Measurements from ENCODE around the gene HEY2. TPM values are rescaled to one million over a fixed set of nuclear protein-coding genes. Genes with fewer than 3 reads are reported as not detected.

The HEY2 gene
- total RNA-seq, 1 experiment from 2014 or later: not detected

DNA sequence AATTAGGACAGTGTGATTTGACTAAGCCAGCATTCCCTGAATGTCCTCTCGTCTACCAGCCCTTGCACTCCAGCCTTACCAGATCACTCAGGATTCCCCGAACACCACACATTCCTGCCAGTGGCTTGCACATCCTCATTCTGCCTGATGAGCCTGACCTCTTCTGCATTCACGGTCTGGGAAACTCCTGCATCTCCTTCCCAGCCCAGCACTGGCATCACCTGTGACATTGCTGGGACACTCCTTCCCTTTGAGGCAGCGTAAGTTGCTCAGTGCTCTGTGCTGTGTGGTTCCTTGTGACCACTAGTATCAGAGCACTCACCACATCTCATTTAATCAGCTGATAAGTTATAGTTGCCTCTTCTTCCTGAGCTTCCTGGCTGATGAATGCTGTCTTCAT lies 58.6 kb downstream of the HEY2 start:
- BruUV-seq (replicated peaks): no TSS peak
- H3K4me3 Mint-ChIP-seq (ENCODE audit: unreplicated experiment): no peak overlapping the region

DNA sequence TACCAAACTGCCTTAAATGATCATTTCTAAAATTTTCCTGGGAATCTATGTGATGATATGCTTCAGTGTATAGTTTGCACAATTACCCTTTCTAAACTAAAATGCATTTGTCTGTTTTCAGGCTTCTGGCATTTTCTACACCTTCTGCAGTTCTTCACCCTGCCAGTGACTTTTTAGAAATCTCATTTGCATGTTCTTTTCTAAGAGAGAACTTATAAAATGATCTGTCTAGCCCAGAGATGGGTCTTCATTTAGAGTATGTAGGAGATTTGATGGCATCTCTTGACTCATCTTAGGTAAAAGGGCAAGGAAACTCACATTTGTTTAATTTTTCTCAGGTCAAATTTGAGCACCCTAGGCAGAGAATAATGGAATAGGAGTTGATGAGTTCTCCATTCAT lies 59.2 kb downstream of the HEY2 start:
- peaks cover 24% of the 10 kb centered on the region for H3K4me1 Mint-ChIP-seq (ENCODE audit: insufficient read depth, unreplicated experiment)
- H3K9me3 Mint-ChIP-seq (ENCODE audit: unreplicated experiment): no peaks in the 10 kb centered on the region
- peaks cover 16% of the 10 kb centered on the region for H3K36me3 Mint-ChIP-seq (ENCODE audit: insufficient read depth, unreplicated experiment)
- no peaks in the 10 kb centered on the region for H3K27me3 Mint-ChIP-seq (ENCODE audit: insufficient read depth, unreplicated experiment)
- no peak for DNase-seq (ENCODE audit: unreplicated experiment)
- no peak overlapping the region for H3K27ac Mint-ChIP-seq (ENCODE audit: low read depth, unreplicated experiment)
- CTCF ChIA-PET: interaction anchor here (0.6 kb wide), 1 partner anchor 1312 kb away, joined by 3 read pairs; no protein-coding TSS in a partner anchor
- TF ChIP-seq, protein P1, sequence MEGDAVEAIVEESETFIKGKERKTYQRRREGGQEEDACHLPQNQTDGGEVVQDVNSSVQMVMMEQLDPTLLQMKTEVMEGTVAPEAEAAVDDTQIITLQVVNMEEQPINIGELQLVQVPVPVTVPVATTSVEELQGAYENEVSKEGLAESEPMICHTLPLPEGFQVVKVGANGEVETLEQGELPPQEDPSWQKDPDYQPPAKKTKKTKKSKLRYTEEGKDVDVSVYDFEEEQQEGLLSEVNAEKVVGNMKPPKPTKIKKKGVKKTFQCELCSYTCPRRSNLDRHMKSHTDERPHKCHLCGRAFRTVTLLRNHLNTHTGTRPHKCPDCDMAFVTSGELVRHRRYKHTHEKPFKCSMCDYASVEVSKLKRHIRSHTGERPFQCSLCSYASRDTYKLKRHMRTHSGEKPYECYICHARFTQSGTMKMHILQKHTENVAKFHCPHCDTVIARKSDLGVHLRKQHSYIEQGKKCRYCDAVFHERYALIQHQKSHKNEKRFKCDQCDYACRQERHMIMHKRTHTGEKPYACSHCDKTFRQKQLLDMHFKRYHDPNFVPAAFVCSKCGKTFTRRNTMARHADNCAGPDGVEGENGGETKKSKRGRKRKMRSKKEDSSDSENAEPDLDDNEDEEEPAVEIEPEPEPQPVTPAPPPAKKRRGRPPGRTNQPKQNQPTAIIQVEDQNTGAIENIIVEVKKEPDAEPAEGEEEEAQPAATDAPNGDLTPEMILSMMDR (IDR thresholded peaks at IDR 0.05; ENCODE audit: unreplicated experiment): no peak
- intact Hi-C loops (cut with micrococcal nuclease): no loop called here
- no TSS peak for BruUV-seq (replicated peaks)
- no peak overlapping the region for H3K4me3 Mint-ChIP-seq (ENCODE audit: unreplicated experiment)
- POLR2A ChIA-PET: interaction anchor here (1.3 kb wide), 1 partner anchor 14 kb away, joined by 3 read pairs; no protein-coding TSS in a partner anchor

More for the DNA sequence above, 58.6 kb downstream of the HEY2 start:
- Mint-ChIP-seq H3K27me3 (ENCODE audit: insufficient read depth, unreplicated experiment) (no peaks in the 10 kb centered on the region), H3K27ac (ENCODE audit: low read depth, unreplicated experiment) (no peak overlapping the region), H3K36me3 (ENCODE audit: insufficient read depth, unreplicated experiment) (peaks cover 19% of the 10 kb centered on the region), H3K4me1 (ENCODE audit: insufficient read depth, unreplicated experiment) (peaks cover 23% of the 10 kb centered on the region), H3K9me3 (ENCODE audit: unreplicated experiment) (no peaks in the 10 kb centered on the region)
- ChIA-PET POLR2A (interaction anchor here (1.3 kb wide), 1 partner anchor 14 kb away, joined by 3 read pairs; no protein-coding TSS in a partner anchor), CTCF (interaction anchor here (0.6 to 0.7 kb wide), 2 partner anchors 614 to 1313 kb away, joined by 3 read pairs; no protein-coding TSS in a partner anchor)
- intact Hi-C loops (cut with micrococcal nuclease): no loop called here
- TF ChIP-seq, protein P1 (IDR thresholded peaks at IDR 0.05; ENCODE audit: unreplicated experiment): no peak
- DNase-seq (ENCODE audit: unreplicated experiment): no peak

DNA sequence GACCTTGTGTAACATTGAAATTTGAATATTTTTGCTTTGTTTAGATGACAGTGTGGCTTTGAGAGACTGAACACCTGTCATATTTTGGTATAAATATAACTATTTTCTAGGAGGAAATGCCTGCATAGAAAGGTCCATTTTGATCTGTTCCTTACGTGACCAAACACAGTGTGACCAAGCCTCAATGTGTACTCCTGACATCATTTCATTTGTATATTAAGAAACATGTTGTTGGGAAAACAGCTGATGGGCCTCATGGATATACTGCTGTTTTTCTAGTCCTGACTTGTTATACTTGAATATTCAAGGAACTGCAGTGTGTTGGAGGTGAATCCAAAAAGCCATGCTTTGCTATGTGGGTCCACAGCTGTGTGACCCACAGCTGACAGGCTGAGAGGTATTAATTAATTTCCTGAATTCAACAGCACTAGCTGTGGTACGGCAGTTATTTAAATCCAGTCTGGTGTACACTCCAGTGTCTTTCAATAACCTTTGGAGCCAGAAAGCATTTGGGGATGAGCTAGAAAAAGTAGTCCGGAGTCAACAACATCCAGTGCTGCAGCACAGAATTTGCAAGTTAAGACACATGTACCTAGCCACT lies 60.2 kb downstream of the HEY2 start:
- peaks cover 29% of the 10 kb centered on the region for H3K4me1 Mint-ChIP-seq (ENCODE audit: insufficient read depth, unreplicated experiment)
- CTCF ChIA-PET: interaction anchor here (0.6 to 2.0 kb wide), 7 partner anchors 20 to 1554 kb away, joined by 3 to 8 read pairs (median 3); no protein-coding TSS in a partner anchor

DNA sequence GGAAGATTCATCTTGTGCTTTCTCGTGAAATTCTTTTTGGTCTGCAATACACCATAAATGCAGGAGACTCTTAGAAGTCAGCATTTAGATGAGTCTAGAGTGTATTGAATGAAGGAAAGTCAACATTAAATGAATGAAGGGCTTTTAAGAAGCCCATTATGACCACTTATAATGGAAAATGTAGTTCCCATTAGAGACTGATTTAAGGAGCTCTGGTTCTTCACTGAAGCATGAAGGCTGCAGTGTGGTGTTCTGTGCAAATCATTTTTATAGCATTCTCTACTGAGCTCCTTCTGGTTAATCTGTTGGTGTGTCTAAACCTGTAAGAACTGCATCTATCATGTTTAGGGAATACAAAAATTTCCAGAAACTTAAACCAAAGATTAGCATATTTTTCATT lies 61.0 kb downstream of the HEY2 start:
- Mint-ChIP-seq H3K27me3 (ENCODE audit: insufficient read depth, unreplicated experiment) (no peaks in the 10 kb centered on the region), H3K4me1 (ENCODE audit: insufficient read depth, unreplicated experiment) (peaks cover 35% of the 10 kb centered on the region), H3K9me3 (ENCODE audit: unreplicated experiment) (no peaks in the 10 kb centered on the region), H3K4me3 (ENCODE audit: unreplicated experiment) (no peak overlapping the region), H3K36me3 (ENCODE audit: insufficient read depth, unreplicated experiment) (peaks cover 13% of the 10 kb centered on the region), H3K27ac (ENCODE audit: low read depth, unreplicated experiment) (no peak overlapping the region)
- BruUV-seq (replicated peaks): no TSS peak
- intact Hi-C loops (cut with micrococcal nuclease): no loop called here
- DNase-seq (ENCODE audit: unreplicated experiment): no peak
- ChIA-PET POLR2A (interaction anchor here (0.6 to 1.5 kb wide), 5 partner anchors 9 to 552 kb away, joined by 3 to 10 read pairs (median 4); no protein-coding TSS in a partner anchor), CTCF (interaction anchor here (0.7 to 2.0 kb wide), 8 partner anchors 9 to 147 kb away, joined by 3 to 8 read pairs (median 3); no protein-coding TSS in a partner anchor)
- TF ChIP-seq, protein P1 (IDR thresholded peaks at IDR 0.05; ENCODE audit: unreplicated experiment): no peak

More for the DNA sequence above, 60.2 kb downstream of the HEY2 start:
- intact Hi-C loops (cut with micrococcal nuclease): no loop called here
- no peak overlapping the region for H3K4me3 Mint-ChIP-seq (ENCODE audit: unreplicated experiment)
- H3K36me3 Mint-ChIP-seq (ENCODE audit: insufficient read depth, unreplicated experiment): peaks cover 17% of the 10 kb centered on the region
- POLR2A ChIA-PET: interaction anchor here (0.6 to 1.5 kb wide), 6 partner anchors 9 to 413 kb away, joined by 3 to 10 read pairs (median 4); no protein-coding TSS in a partner anchor
- BruUV-seq (replicated peaks): no TSS peak
- no peaks in the 10 kb centered on the region for H3K27me3 Mint-ChIP-seq (ENCODE audit: insufficient read depth, unreplicated experiment)
- H3K27ac Mint-ChIP-seq (ENCODE audit: low read depth, unreplicated experiment): no peak overlapping the region
- no peak for DNase-seq (ENCODE audit: unreplicated experiment)
- TF ChIP-seq, protein P1 (IDR thresholded peaks at IDR 0.05; ENCODE audit: unreplicated experiment): no peak
- H3K9me3 Mint-ChIP-seq (ENCODE audit: unreplicated experiment): no peaks in the 10 kb centered on the region

Other genes with a start within 250 kb of the HEY2 start
- gene NCOA7, start 41.3 kb downstream of the HEY2 start, total RNA-seq (2022): 50.9 and 52.3 TPM in 2 replicates
- gene HINT3, start 207.1 kb downstream of the HEY2 start, total RNA-seq (2022): 17.9 and 20.2 TPM in 2 replicates
- gene TRMT11, start 236.9 kb downstream of the HEY2 start, total RNA-seq (2022): 28.8 and 32.5 TPM in 2 replicates

All from MCF 10A (cell line).